ENCODE measurements around the gene SLC12A4. TPM values are rescaled to one million over a fixed set of nuclear protein-coding genes. Genes with fewer than 3 reads are reported as not detected.

Gene SLC12A4
- total RNA-seq, 1 experiment from 2014 or later, result 33.2 TPM

DNA sequence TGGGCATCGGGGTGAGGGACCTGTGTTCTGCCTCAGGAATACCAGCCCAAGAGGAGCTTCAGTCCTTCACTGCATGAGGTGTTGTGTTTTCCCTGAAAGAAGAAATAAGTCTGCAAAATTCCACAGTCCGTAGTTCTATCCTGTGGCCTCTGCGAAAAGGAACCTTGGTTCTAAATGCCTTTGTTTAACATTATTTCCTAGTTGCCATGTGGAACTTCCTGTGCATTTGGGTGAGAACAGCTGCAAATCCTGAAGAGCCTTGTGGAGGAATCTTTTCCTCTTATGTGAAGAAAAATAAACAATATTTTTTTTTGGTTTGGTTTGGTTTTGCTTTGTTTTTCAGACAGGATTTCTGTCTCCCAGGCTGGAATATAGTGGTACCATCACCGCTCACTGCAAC, 65.6 kb downstream of the SLC12A4 start:
- ATAC-seq (no peak), DNase-seq (no peak)
- no peaks in the 10 kb centered on the region for H3K4me1 ChIP-seq (ENCODE audit: insufficient read depth, low read length)
- H3K36me3 ChIP-seq (ENCODE audit: low read depth, low read length), result no peaks in the 10 kb centered on the region
- BruUV-seq (replicated peaks), result no TSS peak
- intact Hi-C loops (cut with micrococcal nuclease), result no loop called here
- H3K79me2 ChIP-seq (ENCODE audit: low read length), result no peaks in the 10 kb centered on the region
- no peaks in the 10 kb centered on the region for H3K27me3 ChIP-seq (ENCODE audit: low read length)
- no peak overlapping the region for H3K9ac ChIP-seq (ENCODE audit: low read length)
- H3K9me3 ChIP-seq (ENCODE audit: low read length), result no peaks in the 10 kb centered on the region
- POLR2A ChIA-PET (ENCODE audit: unreplicated experiment), result no interaction called here
- no peaks in the 10 kb centered on the region for H4K20me1 ChIP-seq (ENCODE audit: low read length)
- no peak overlapping the region for H3K27ac ChIP-seq (ENCODE audit: low read length)
- no peak overlapping the region for H3K4me3 ChIP-seq (ENCODE audit: low read length)
- no peak overlapping the region for H2AFZ ChIP-seq (ENCODE audit: low read length)
- H3K9me2 ChIP-seq (replicated peaks; ENCODE audit: low read length), result no peaks in the 10 kb centered on the region
- H3K4me2 ChIP-seq (ENCODE audit: low read length), result no peak overlapping the region
- CTCF ChIA-PET, result no interaction called here
- no peaks in the 10 kb centered on the region for H3F3A ChIP-seq (ENCODE audit: low read length, unreplicated experiment)
- TF ChIP-seq EZH2 (IDR thresholded peaks at IDR 0.05; ENCODE audit: low read length, unreplicated experiment), result no peak
- TF ChIP-seq EZH2phosphoT487 (IDR thresholded peaks at IDR 0.05; ENCODE audit: borderline replicate concordance, low read length), result no peak
- TF ChIP-seq, protein P1, sequence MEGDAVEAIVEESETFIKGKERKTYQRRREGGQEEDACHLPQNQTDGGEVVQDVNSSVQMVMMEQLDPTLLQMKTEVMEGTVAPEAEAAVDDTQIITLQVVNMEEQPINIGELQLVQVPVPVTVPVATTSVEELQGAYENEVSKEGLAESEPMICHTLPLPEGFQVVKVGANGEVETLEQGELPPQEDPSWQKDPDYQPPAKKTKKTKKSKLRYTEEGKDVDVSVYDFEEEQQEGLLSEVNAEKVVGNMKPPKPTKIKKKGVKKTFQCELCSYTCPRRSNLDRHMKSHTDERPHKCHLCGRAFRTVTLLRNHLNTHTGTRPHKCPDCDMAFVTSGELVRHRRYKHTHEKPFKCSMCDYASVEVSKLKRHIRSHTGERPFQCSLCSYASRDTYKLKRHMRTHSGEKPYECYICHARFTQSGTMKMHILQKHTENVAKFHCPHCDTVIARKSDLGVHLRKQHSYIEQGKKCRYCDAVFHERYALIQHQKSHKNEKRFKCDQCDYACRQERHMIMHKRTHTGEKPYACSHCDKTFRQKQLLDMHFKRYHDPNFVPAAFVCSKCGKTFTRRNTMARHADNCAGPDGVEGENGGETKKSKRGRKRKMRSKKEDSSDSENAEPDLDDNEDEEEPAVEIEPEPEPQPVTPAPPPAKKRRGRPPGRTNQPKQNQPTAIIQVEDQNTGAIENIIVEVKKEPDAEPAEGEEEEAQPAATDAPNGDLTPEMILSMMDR (conservative IDR thresholded peaks at IDR 0.05; ENCODE audit: low read depth, low read length), result no peak

- Histone ChIP-seq H3K9me2 (replicated peaks; ENCODE audit: low read length) (no peaks in the 10 kb centered on the region), H3K27ac (ENCODE audit: low read length) (no peak overlapping the region), H3K9ac (ENCODE audit: low read length) (no peak overlapping the region), H3F3A (ENCODE audit: low read length, unreplicated experiment) (no peaks in the 10 kb centered on the region), H3K36me3 (ENCODE audit: low read depth, low read length) (no peaks in the 10 kb centered on the region), H3K9me3 (ENCODE audit: low read length) (no peaks in the 10 kb centered on the region), H3K27me3 (ENCODE audit: low read length) (no peaks in the 10 kb centered on the region), H3K79me2 (ENCODE audit: low read length) (peaks cover 10% of the 10 kb centered on the region), H3K4me1 (ENCODE audit: insufficient read depth, low read length) (no peaks in the 10 kb centered on the region), H4K20me1 (ENCODE audit: low read length) (no peaks in the 10 kb centered on the region), H3K4me3 (ENCODE audit: low read length) (no peak overlapping the region), H2AFZ (ENCODE audit: low read length) (no peak overlapping the region), H3K4me2 (ENCODE audit: low read length) (no peak overlapping the region)
- POLR2A ChIA-PET (ENCODE audit: unreplicated experiment), result no interaction called here
- DNase-seq (no peak), ATAC-seq (no peak)
- CTCF ChIA-PET, result no interaction called here
- intact Hi-C loops (cut with micrococcal nuclease), result no loop called here
- no TSS peak for BruUV-seq (replicated peaks)
- TF ChIP-seq, protein P1 (conservative IDR thresholded peaks at IDR 0.05; ENCODE audit: low read depth, low read length), result no peak
- TF ChIP-seq EZH2phosphoT487 (IDR thresholded peaks at IDR 0.05; ENCODE audit: borderline replicate concordance, low read length) (no peak), EZH2 (IDR thresholded peaks at IDR 0.05; ENCODE audit: low read length, unreplicated experiment) (no peak)
Measured at GRCh38 chr16:67901734-67902133, 66.7 kb downstream of the SLC12A4 start.

DNA sequence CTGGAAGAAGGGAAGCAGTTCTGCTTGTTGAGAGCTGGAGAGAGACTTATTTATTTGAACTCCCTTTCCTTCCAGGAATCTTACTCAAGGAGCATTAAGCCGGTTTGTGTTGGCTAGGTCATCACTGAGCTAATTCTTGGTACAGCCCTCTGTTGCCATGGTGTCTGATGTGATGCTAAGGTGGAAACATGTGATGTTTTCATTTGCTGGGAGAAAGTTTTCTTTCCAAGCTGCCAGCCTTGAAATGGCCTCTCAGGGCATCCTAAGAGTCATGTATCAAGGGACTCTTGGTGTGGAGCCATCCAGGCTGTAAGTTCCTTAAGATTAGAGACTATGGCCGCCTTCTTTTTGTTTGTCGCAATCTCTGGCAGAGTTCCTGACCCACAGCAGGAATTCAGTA, 71.2 kb downstream of the SLC12A4 start:
- H3K9me2 ChIP-seq (replicated peaks; ENCODE audit: low read length), result no peaks in the 10 kb centered on the region
- H3K9me3 ChIP-seq (ENCODE audit: low read length), result no peaks in the 10 kb centered on the region
- H3K4me1 ChIP-seq (ENCODE audit: insufficient read depth, low read length), result peaks cover 12% of the 10 kb centered on the region
- H3K4me3 ChIP-seq (ENCODE audit: low read length), result no peak overlapping the region
- H3K4me2 ChIP-seq (ENCODE audit: low read length), result no peak overlapping the region
- no peak overlapping the region for H3K27ac ChIP-seq (ENCODE audit: low read length)
- BruUV-seq (replicated peaks), result no TSS peak
- H2AFZ ChIP-seq (ENCODE audit: low read length), result no peak overlapping the region
- DNase-seq (no peak), ATAC-seq (no peak)
- H3K36me3 ChIP-seq (ENCODE audit: low read depth, low read length), result no peaks in the 10 kb centered on the region
- intact Hi-C loops (cut with micrococcal nuclease), result no loop called here
- H3K9ac ChIP-seq (ENCODE audit: low read length), result no peak overlapping the region
- no peaks in the 10 kb centered on the region for H4K20me1 ChIP-seq (ENCODE audit: low read length)
- peaks cover 45% of the 10 kb centered on the region for H3K79me2 ChIP-seq (ENCODE audit: low read length)
- ChIA-PET POLR2A (ENCODE audit: unreplicated experiment) (interaction anchor here (0.7 kb wide), 1 partner anchor 845 kb away, joined by 5 read pairs; no protein-coding TSS in a partner anchor), CTCF (no interaction called here)
- H3F3A ChIP-seq (ENCODE audit: low read length, unreplicated experiment), result no peaks in the 10 kb centered on the region
- no peak for TF ChIP-seq EZH2phosphoT487 (IDR thresholded peaks at IDR 0.05; ENCODE audit: borderline replicate concordance, low read length)
- no peak for TF ChIP-seq EZH2 (IDR thresholded peaks at IDR 0.05; ENCODE audit: low read length, unreplicated experiment)
- TF ChIP-seq, protein P1 (conservative IDR thresholded peaks at IDR 0.05; ENCODE audit: low read depth, low read length), result no peak
- H3K27me3 ChIP-seq (ENCODE audit: low read length), result no peaks in the 10 kb centered on the region

Data from PC-3 (cell line).